Measurements from ENCODE around the gene RFTN1. TPM values are rescaled to one million over a fixed set of nuclear protein-coding genes. Genes with fewer than 3 reads are reported as not detected.
A peak's percentile ranks its signal among the peaks of the same experiment; 100 is the strongest.

Gene RFTN1
- total and polyA plus RNA-seq, 10 of the 15 experiments (the other 5 are each of a cell fraction or from before 2014, with no cell fraction given): 20.6 to 213 (median 147) TPM

DNA sequence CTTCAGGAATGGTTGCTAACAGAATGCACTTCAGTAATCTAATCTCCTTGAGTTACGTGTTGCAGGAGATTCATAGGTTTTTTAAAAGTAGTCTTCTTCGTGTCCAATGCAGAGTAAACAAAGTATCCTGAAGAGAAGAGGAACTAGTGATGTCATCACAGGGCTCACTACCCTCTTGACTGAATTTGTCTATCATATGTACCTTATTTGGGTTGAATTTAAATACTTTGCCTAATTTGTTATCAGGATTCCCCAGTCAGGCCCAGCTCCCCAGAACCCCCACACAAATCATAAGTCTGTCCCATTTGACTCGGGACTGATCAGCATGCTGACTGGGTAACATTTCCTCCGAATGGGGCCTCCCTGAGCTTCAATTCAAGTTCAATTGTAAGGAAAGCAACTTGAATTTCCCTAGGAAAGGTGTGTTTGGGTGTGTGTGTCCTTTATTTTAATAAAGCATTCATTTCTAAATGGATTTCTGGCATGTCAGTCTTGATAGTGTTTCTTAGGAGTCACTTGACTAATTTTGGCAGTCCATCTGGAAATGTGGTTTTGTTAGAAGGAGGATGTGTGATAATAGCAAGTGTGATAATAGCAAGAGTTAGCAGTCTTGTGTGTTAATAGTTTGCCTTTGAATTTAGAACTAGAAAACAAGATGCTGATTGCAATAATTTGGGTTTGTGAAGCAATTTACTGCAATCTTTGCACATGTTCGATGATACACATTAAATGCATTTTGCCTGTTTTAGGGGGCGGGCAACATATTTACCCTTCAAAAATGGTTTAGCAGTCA is 226.6 kb downstream of the RFTN1 start:
- RAD21 ChIA-PET (ENCODE audit: unreplicated experiment): interaction anchor here (1.1 to 2.5 kb wide), 8 partner anchors 13 to 264 kb away, joined by 3 to 15 read pairs (median 6); partner anchors contain the start of genes DPH3 and OXNAD1
- Histone ChIP-seq H3K4me1 (ENCODE audit: control insufficient read depth, insufficient read depth, low read length) (peaks cover 10% of the 10 kb centered on the region), H3K36me3 (ENCODE audit: control insufficient read depth in 2 of 2, insufficient read depth in 2 of 2, low read length in 1 of 2) (peaks cover 3 to 8% of the 10 kb centered on the region in 2 experiments; a peak in 3 of 4 replicates), H3K4me2 (ENCODE audit: control insufficient read depth, insufficient read depth) (no peak overlapping the region), H3K27ac (ENCODE audit: control insufficient read depth, insufficient read depth) (peak overlapping the region; percentile 22), H2AFZ (ENCODE audit: control insufficient read depth, low read depth, low read length) (no peak overlapping the region), H3K9me3 (replicated peaks; ENCODE audit: control insufficient read depth, insufficient read depth, low read length) (peaks cover 2% of the 10 kb centered on the region; the same call in 2 of the 3 replicates), H3K27me3 (replicated peaks in 1 of 2; ENCODE audit: control insufficient read depth in 2 of 2, insufficient read depth in 2 of 2, low read length in 1 of 2) (no peaks in the 10 kb centered on the region), H3K4me3 (no peak overlapping the region), H4K20me1 (ENCODE audit: control insufficient read depth, insufficient read depth) (no peaks in the 10 kb centered on the region; the same call in 1 of the 2 replicates), H3K9ac (ENCODE audit: control insufficient read depth, insufficient read depth, low read length) (no peak overlapping the region), H3K79me2 (ENCODE audit: control insufficient read depth, insufficient read depth, low read length) (peaks cover 3% of the 10 kb centered on the region)
- DNase-seq (ENCODE audit: low read depth, low spot score) (no peak), FAIRE-seq (no peak), ATAC-seq (peak; percentile 7; the same call in 2 of the 3 replicates)
- CTCF ChIA-PET: interaction anchor here (1.0 to 3.3 kb wide), 8 partner anchors 8 to 264 kb away, joined by 3 to 16 read pairs (median 5); no protein-coding TSS in a partner anchor
- no TSS peak for BruUV-seq (replicated peaks)
- in situ Hi-C loops (cut with MboI) (loop anchor here (5.0 to 25.0 kb wide), 4 partner anchors 265 to 925 kb away; no protein-coding TSS in a partner anchor), intact Hi-C loops (cut with micrococcal nuclease; ENCODE audit: unreplicated experiment) (no loop called here)
- POLR2A ChIA-PET: interaction anchor here (0.5 kb wide), 1 partner anchor 14 kb away, joined by 5 read pairs; no protein-coding TSS in a partner anchor
- TF ChIP-seq ATF7 (IDR thresholded peaks at IDR 0.05; ENCODE audit: low read depth) (peak; percentile 64), IRF5 (IDR thresholded peaks at IDR 0.05; ENCODE audit: borderline replicate concordance) (no peak)
- WGBS (ENCODE audit: insufficient coverage, insufficient replicate concordance, low lambda C conversion rate, missing lambda C conversion rate): 81% methylated on average over 6 of the region's 6 CpGs
- SMC1A ChIA-PET (ENCODE audit: uncharacterized antibody, unreplicated experiment): interaction anchor here (0.9 to 3.1 kb wide), 9 partner anchors 8 to 619 kb away, joined by 3 to 21 read pairs (median 6); partner anchors contain the start of genes DPH3 and OXNAD1
